ENCODE results near the gene RSBN1. TPM values are rescaled to one million over a fixed set of nuclear protein-coding genes. Genes with fewer than 3 reads are reported as not detected.

The RSBN1 gene
- total RNA-seq, 4 donors from 2014 or later = 15.8 to 24.3 (median 20.1) TPM

- no peak overlapping the region for H3K27ac ChIP-seq (replicated peaks in 1 of 4)
- H3K36me3 ChIP-seq = no peaks in the 10 kb centered on the region
- H3K27me3 ChIP-seq = no peaks in the 10 kb centered on the region
- no peak for TF ChIP-seq CTCF (IDR thresholded peaks at IDR 0.05)
- no peak for TF ChIP-seq POLR2A (IDR thresholded peaks at IDR 0.05; ENCODE audit: low read depth)
- TF ChIP-seq POLR2AphosphoS5 (IDR thresholded peaks at IDR 0.05) = no peak
- no peak for TF ChIP-seq EP300 (IDR thresholded peaks at IDR 0.05)
- H3K4me3 ChIP-seq = no peak overlapping the region
- WGBS = 88% methylated on average over 1 of the region's 1 CpG
- DNase-seq (ENCODE audit: extremely low spot score) = no peak
- no peaks in the 10 kb centered on the region for H3K4me1 ChIP-seq
- no peaks in the 10 kb centered on the region for H3K9me3 ChIP-seq
- intact Hi-C loops (cut with DNase I) = no loop called here
These were observed 46.7 kb upstream of the RSBN1 start for GRCh38 chr1:113858982-113859381.

- no peak overlapping the region for H3K4me3 ChIP-seq
- intact Hi-C loops (cut with DNase I) = no loop called here
- DNase-seq (ENCODE audit: extremely low spot score) = no peak
- no peak overlapping the region for H3K27ac ChIP-seq (replicated peaks in 1 of 4)
- TF ChIP-seq POLR2A (IDR thresholded peaks at IDR 0.05; ENCODE audit: low read depth) = no peak
- TF ChIP-seq EP300 (IDR thresholded peaks at IDR 0.05) = no peak
- TF ChIP-seq POLR2AphosphoS5 (IDR thresholded peaks at IDR 0.05) = no peak
- no peak for TF ChIP-seq CTCF (IDR thresholded peaks at IDR 0.05)
- H3K36me3 ChIP-seq = no peaks in the 10 kb centered on the region
- no peaks in the 10 kb centered on the region for H3K27me3 ChIP-seq
- no peaks in the 10 kb centered on the region for H3K4me1 ChIP-seq
- H3K9me3 ChIP-seq = no peaks in the 10 kb centered on the region
- 77% methylated on average over 3 of the region's 3 CpGs for WGBS
These were observed 46.1 kb upstream of the RSBN1 start for GRCh38 chr1:113858418-113858817.

GRCh38 chr1:113857776-113858175 is 45.5 kb upstream of the RSBN1 start:
- no peak overlapping the region for H3K4me3 ChIP-seq
- no peak overlapping the region for H3K27ac ChIP-seq (replicated peaks in 1 of 4)
- H3K4me1 ChIP-seq = no peaks in the 10 kb centered on the region
- WGBS = 79% methylated on average over 3 of the region's 3 CpGs
- intact Hi-C loops (cut with DNase I) = no loop called here
- no peaks in the 10 kb centered on the region for H3K9me3 ChIP-seq
- no peak for TF ChIP-seq POLR2AphosphoS5 (IDR thresholded peaks at IDR 0.05)
- no peak for TF ChIP-seq CTCF (IDR thresholded peaks at IDR 0.05)
- no peak for TF ChIP-seq EP300 (IDR thresholded peaks at IDR 0.05)
- no peak for TF ChIP-seq POLR2A (IDR thresholded peaks at IDR 0.05; ENCODE audit: low read depth)
- DNase-seq (ENCODE audit: extremely low spot score) = no peak
- H3K27me3 ChIP-seq = no peaks in the 10 kb centered on the region
- H3K36me3 ChIP-seq = no peaks in the 10 kb centered on the region

- H3K4me1 ChIP-seq = no peaks in the 10 kb centered on the region
- no peak for DNase-seq (ENCODE audit: extremely low spot score)
- intact Hi-C loops (cut with DNase I) = no loop called here
- no peak overlapping the region for H3K4me3 ChIP-seq
- WGBS = 84% methylated on average over 2 of the region's 2 CpGs
- no peak overlapping the region for H3K27ac ChIP-seq (replicated peaks in 1 of 4)
- no peaks in the 10 kb centered on the region for H3K27me3 ChIP-seq
- TF ChIP-seq POLR2A (IDR thresholded peaks at IDR 0.05; ENCODE audit: low read depth) = no peak
- no peak for TF ChIP-seq CTCF (IDR thresholded peaks at IDR 0.05)
- TF ChIP-seq POLR2AphosphoS5 (IDR thresholded peaks at IDR 0.05) = no peak
- no peaks in the 10 kb centered on the region for H3K9me3 ChIP-seq
- no peaks in the 10 kb centered on the region for H3K36me3 ChIP-seq
These were observed 44.1 kb upstream of the RSBN1 start for GRCh38 chr1:113856401-113856790.

GRCh38 chr1:113855630-113856400 is 43.5 kb upstream of the RSBN1 start:
- WGBS = 86% methylated on average over 4 of the region's 4 CpGs
- TF ChIP-seq POLR2AphosphoS5 (IDR thresholded peaks at IDR 0.05) (no peak), CTCF (IDR thresholded peaks at IDR 0.05) (no peak), POLR2A (IDR thresholded peaks at IDR 0.05; ENCODE audit: low read depth) (no peak), EP300 (IDR thresholded peaks at IDR 0.05) (no peak)
- Histone ChIP-seq H3K4me3 (no peak overlapping the region), H3K9me3 (no peaks in the 10 kb centered on the region), H3K4me1 (no peaks in the 10 kb centered on the region), H3K27ac (replicated peaks in 1 of 4) (no peak overlapping the region), H3K36me3 (no peaks in the 10 kb centered on the region), H3K27me3 (no peaks in the 10 kb centered on the region)
- intact Hi-C loops (cut with DNase I) = no loop called here
- no peak for DNase-seq (ENCODE audit: extremely low spot score)

Data from esophagus muscularis mucosa (tissue), 4 donors.